NB4 (cell line): Measurements from ENCODE around the gene GPR55.

Experiments
- DNase-seq: peaks from one replicate; pipeline ENCODE4 v3.0.0; 2010; ENCODE audit warnings: low read depth
- H3K4me3 ChIP-seq: one replicate; pipeline ENCODE4 v1.5.1; 2011; ENCODE audit warnings: mild to moderate bottlenecking, low read depth, low read length, moderate library complexity
- CTCF ChIP-seq: IDR thresholded peaks from one replicate; pipeline ENCODE4 v1.5.1; 2012; ENCODE audit warnings: low read depth, low read length
- MAX ChIP-seq: IDR thresholded peaks from 2 replicates; pipeline ENCODE4 v1.6.1; 2011; ENCODE audit warnings: low read depth, low read length
- MYC ChIP-seq: IDR thresholded peaks from 2 replicates; pipeline ENCODE4 v1.6.1; 2011; ENCODE audit warnings: low read depth, low read length
- POLR2A ChIP-seq: IDR thresholded peaks from 2 replicates; pipeline ENCODE4 v1.6.1; 2011; ENCODE audit warnings: mild to moderate bottlenecking; ENCODE audit not compliant: insufficient read length; ENCODE audit errors: extremely low read depth

The GPR55 gene

GRCh38 chr2:230870544-230871360 lies 54.3 kb downstream of the GPR55 start:
- TF ChIP-seq MAX, result no peak
- no peak for TF ChIP-seq MYC
- no peak for TF ChIP-seq POLR2A
- no peak for TF ChIP-seq CTCF
- peak overlapping the region; percentile 34 for H3K4me3 ChIP-seq
- peak; percentile 86 for DNase-seq

GRCh38 chr2:230869914-230870543 lies 55.0 kb downstream of the GPR55 start:
- DNase-seq, result no peak
- peak overlapping the region; percentile 34 for H3K4me3 ChIP-seq
- TF ChIP-seq MAX, result no peak
- TF ChIP-seq CTCF, result no peak
- TF ChIP-seq MYC, result no peak
- TF ChIP-seq POLR2A, result no peak

- TF ChIP-seq MYC, result no peak
- no peak for TF ChIP-seq CTCF
- TF ChIP-seq POLR2A, result no peak
- no peak for TF ChIP-seq MAX
- DNase-seq, result peak; percentile 66
- H3K4me3 ChIP-seq, result peak overlapping the region; percentile 25
Observed at GRCh38 chr2:230868947-230869913, 55.8 kb downstream of the GPR55 start.

- no peak for DNase-seq
- H3K4me3 ChIP-seq, result peak overlapping the region; percentile 25
- TF ChIP-seq MAX (no peak), POLR2A (no peak), MYC (no peak), CTCF (no peak)
Observed at GRCh38 chr2:230868161-230868946, 56.7 kb downstream of the GPR55 start.
